Activated CD4-positive, alpha-beta T cell treated with anti-CD3 and anti-CD28 coated beads, Interleukin-2, amount 10 ng/mL, durations not matched to agents 7 days and 5 days (primary cell): ENCODE data around the gene WDFY2. TPM values are rescaled to one million over a fixed set of nuclear protein-coding genes. Genes with fewer than 3 reads are reported as not detected.
"Not testable (repeated sequence)": the region's sequence is repeated elsewhere in the genome, so short reads cannot be mapped to it uniquely, and the experiment has no call there.

Experiments used
- CTCF ChIA-PET: fragments of 350-600 bp; sonication (Branson Sonifier 250); formaldehyde crosslinking; loops from one replicate; lab custom pipeline; 2021; ENCODE audit warnings: antibody characterized with exemption; lab: Charles Lee
- POLR2A ChIA-PET: fragments of 350-600 bp; sonication (Branson Sonifier 250); formaldehyde crosslinking; loops from one replicate; lab custom pipeline; 2021; ENCODE audit warnings: antibody characterized with exemption; lab: Charles Lee
- DNase-seq: peaks from one replicate; pipeline ENCODE4 v3.0.0-alpha.2; 2020
- H3K27ac Mint-ChIP-seq: one replicate; pipeline ENCODE4 v1.8.0; 2021; ENCODE audit warnings: mild to moderate bottlenecking, moderate library complexity, mixed read lengths
- H3K27me3 Mint-ChIP-seq: one replicate; pipeline ENCODE4 v1.8.0; 2021; ENCODE audit warnings: mixed read lengths
- H3K36me3 Mint-ChIP-seq: one replicate; pipeline ENCODE4 v1.8.0; 2021; ENCODE audit warnings: low read depth, mixed read lengths
- H3K4me1 Mint-ChIP-seq: one replicate; pipeline ENCODE4 v1.8.0; 2021; ENCODE audit warnings: mixed read lengths
- H3K4me3 Mint-ChIP-seq: one replicate; pipeline ENCODE4 v1.8.0; 2021; ENCODE audit warnings: mild to moderate bottlenecking, moderate library complexity, mixed read lengths
- H3K9me3 Mint-ChIP-seq: one replicate; pipeline ENCODE4 v1.8.0; 2021; ENCODE audit warnings: mixed read lengths
- total RNA-seq, 2 experiments: library from RNA; stranded (reverse); gene quantifications; one replicate each; pipeline ENCODE4 v1.2.3, GENCODE V29; 2021

Gene WDFY2
- total RNA-seq, 2 experiments from 2014 or later: 10.9 to 12.6 TPM

DNA sequence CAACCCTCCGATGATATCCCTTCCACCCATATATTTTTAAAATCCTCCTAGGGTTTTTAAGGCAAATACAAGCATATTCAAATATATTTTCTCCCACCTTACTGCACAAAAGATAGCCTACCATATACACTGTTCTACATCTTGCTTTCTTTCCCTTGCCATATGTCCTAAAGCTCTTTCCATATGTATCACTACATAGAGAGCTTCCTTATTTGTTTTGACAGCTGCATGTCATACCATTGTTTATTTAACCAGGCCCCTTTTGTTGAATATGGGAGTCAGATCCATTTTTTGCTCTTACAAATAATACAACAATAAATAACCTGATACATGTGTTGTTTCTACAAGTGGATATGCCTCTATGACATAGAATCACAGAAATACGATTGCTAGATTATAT is 32.8 kb upstream of the WDFY2 start:
- Mint-ChIP-seq H3K36me3 (no peaks in the 10 kb centered on the region), H3K4me1 (no peaks in the 10 kb centered on the region), H3K4me3 (no peak overlapping the region), H3K27me3 (peaks cover 8% of the 10 kb centered on the region), H3K27ac (no peak overlapping the region), H3K9me3 (peaks cover 2% of the 10 kb centered on the region)
- ChIA-PET POLR2A (no interaction called here), CTCF (interaction anchor here (1.5 kb wide), 1 partner anchor 10 kb away, joined by 3 read pairs; no protein-coding TSS in a partner anchor)
- no peak for DNase-seq

DNA sequence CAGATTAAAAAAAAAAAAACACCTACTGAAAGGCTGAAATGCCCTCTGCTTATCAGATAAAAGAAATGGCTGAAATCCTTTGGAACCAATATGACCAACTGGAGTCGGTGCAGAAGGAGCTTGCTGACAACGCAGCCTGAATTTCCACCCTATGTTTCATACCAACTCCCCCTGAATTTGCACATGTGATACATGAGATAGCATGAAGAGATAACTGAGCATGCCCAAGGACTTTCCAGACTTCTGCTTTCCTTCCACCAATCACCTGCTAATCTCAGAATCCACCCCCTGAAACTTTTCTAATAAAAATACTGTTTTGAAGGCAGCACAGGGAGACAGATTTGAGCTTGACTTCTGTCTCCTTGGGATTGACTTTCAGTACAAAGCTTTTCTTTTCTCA is 32.2 kb upstream of the WDFY2 start:
- no peaks in the 10 kb centered on the region for H3K4me1 Mint-ChIP-seq
- POLR2A ChIA-PET: no interaction called here
- no peaks in the 10 kb centered on the region for H3K36me3 Mint-ChIP-seq
- no peak for DNase-seq
- H3K9me3 Mint-ChIP-seq: peaks cover 2% of the 10 kb centered on the region
- peaks cover 8% of the 10 kb centered on the region for H3K27me3 Mint-ChIP-seq
- no peak overlapping the region for H3K4me3 Mint-ChIP-seq
- H3K27ac Mint-ChIP-seq: no peak overlapping the region
- CTCF ChIA-PET: interaction anchor here (0.5 to 1.5 kb wide), 6 partner anchors 11 to 952 kb away, joined by 3 to 6 read pairs (median 3); no protein-coding TSS in a partner anchor

- Mint-ChIP-seq H3K9me3 (peaks cover 2% of the 10 kb centered on the region), H3K36me3 (no peaks in the 10 kb centered on the region), H3K27ac (no peak overlapping the region), H3K27me3 (peaks cover 8% of the 10 kb centered on the region), H3K4me1 (no peaks in the 10 kb centered on the region), H3K4me3 (no peak overlapping the region)
- POLR2A ChIA-PET: no interaction called here
- CTCF ChIA-PET: interaction anchor here (1.0 to 1.4 kb wide), 2 partner anchors 19 to 27 kb away, joined by 3 read pairs; no protein-coding TSS in a partner anchor
- no peak for DNase-seq
Measured at GRCh38 chr13:51553531-51553930, 30.7 kb upstream of the WDFY2 start.

DNA sequence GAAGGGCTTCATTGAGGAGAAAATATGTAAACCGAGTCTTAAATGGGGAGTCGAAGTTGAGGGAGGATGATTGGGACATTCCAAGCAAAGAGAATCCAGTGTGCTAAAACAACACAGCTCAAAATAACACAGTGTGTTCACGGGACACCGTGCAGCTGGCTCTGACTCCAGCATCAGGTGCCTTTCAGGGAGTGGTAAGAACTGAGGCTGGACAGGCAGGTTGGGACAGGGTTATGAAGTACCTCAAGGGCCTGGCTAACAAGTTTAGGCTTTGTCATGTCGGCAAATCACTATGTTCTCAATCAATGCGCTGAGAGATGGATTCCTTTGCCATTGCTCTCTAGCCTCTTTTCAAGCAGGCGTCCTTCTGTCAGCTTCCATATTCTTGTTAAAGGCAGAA is 27.5 kb upstream of the WDFY2 start:
- H3K4me1 Mint-ChIP-seq: peaks cover 16% of the 10 kb centered on the region
- peaks cover 6% of the 10 kb centered on the region for H3K27me3 Mint-ChIP-seq
- no peak overlapping the region for H3K27ac Mint-ChIP-seq
- POLR2A ChIA-PET: no interaction called here
- no peak for DNase-seq
- H3K36me3 Mint-ChIP-seq: no peaks in the 10 kb centered on the region
- H3K4me3 Mint-ChIP-seq: no peak overlapping the region
- CTCF ChIA-PET: no interaction called here
- H3K9me3 Mint-ChIP-seq: peaks cover 2% of the 10 kb centered on the region

DNA sequence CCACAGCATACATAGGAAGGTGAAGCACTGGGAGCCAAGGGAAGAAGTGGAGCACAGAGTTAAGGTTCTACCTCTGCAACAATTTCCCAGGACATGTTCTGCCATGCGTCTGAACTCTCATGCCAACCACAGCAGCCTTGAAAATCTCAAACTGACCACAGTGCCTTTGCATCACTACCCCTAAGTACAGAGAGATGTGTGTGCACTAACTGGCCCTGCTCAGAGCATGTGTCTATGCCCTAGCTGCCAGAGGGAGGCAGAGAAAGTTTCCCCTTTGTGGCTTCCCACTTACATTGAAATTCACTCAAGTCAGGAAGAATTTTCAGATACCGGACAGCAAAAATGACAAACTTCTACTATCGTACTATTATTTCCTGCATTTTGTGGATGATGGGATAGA is 26.8 kb upstream of the WDFY2 start:
- no peak overlapping the region for H3K4me3 Mint-ChIP-seq
- peaks cover 6% of the 10 kb centered on the region for H3K27me3 Mint-ChIP-seq
- H3K36me3 Mint-ChIP-seq: no peaks in the 10 kb centered on the region
- H3K4me1 Mint-ChIP-seq: peaks cover 23% of the 10 kb centered on the region
- ChIA-PET CTCF (no interaction called here), POLR2A (no interaction called here)
- H3K9me3 Mint-ChIP-seq: peaks cover 2% of the 10 kb centered on the region
- DNase-seq: no peak
- no peak overlapping the region for H3K27ac Mint-ChIP-seq

- no peak for DNase-seq
- Mint-ChIP-seq H3K4me1 (peaks cover 27% of the 10 kb centered on the region), H3K27me3 (peaks cover 6% of the 10 kb centered on the region), H3K9me3 (peaks cover 2% of the 10 kb centered on the region), H3K4me3 (no peak overlapping the region), H3K27ac (no peak overlapping the region), H3K36me3 (no peaks in the 10 kb centered on the region)
- ChIA-PET CTCF (no interaction called here), POLR2A (no interaction called here)
Measured at GRCh38 chr13:51557875-51558612, 26.2 kb upstream of the WDFY2 start.

GRCh38 chr13:51559946-51560735 is 24.1 kb upstream of the WDFY2 start:
- Mint-ChIP-seq H3K9me3 (peaks cover 2% of the 10 kb centered on the region), H3K27me3 (peaks cover 4% of the 10 kb centered on the region), H3K4me1 (peaks cover 27% of the 10 kb centered on the region), H3K27ac (no peak overlapping the region), H3K4me3 (no peak overlapping the region), H3K36me3 (no peaks in the 10 kb centered on the region)
- ChIA-PET POLR2A (no interaction called here), CTCF (no interaction called here)
- DNase-seq: no peak

GRCh38 chr13:51562011-51562671 is 22.1 kb upstream of the WDFY2 start:
- no peak for DNase-seq
- no peak overlapping the region for H3K27ac Mint-ChIP-seq
- peaks cover 2% of the 10 kb centered on the region for H3K9me3 Mint-ChIP-seq
- H3K27me3 Mint-ChIP-seq: no peaks in the 10 kb centered on the region
- no peak overlapping the region for H3K4me3 Mint-ChIP-seq
- H3K36me3 Mint-ChIP-seq: no peaks in the 10 kb centered on the region
- ChIA-PET POLR2A (no interaction called here), CTCF (interaction anchor here (0.9 kb wide), 1 partner anchor 258 kb away, joined by 3 read pairs; no protein-coding TSS in a partner anchor)
- H3K4me1 Mint-ChIP-seq: peaks cover 27% of the 10 kb centered on the region

DNA sequence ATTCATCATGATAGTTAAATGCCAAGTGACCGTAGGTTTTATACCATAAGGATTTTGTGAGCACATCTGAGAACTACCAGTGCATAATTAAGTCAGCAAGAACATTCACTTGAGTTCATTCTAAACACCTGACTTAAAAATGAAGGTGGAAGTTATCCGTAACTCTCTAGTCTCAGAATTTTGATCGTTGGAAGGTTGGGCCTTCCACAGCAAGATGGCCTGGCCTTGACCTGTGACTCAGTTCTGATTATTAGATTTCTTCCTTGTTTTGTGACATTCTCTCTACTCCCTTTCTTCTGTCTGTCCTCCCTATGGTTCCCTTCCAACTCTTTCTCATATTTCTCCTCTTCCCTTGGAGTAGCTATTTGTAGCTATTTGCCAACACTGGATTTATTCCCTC is 20.0 kb upstream of the WDFY2 start:
- DNase-seq: no peak
- Mint-ChIP-seq H3K27me3 (peaks cover 2% of the 10 kb centered on the region), H3K4me1 (peaks cover 27% of the 10 kb centered on the region), H3K9me3 (peaks cover 7% of the 10 kb centered on the region), H3K36me3 (no peaks in the 10 kb centered on the region), H3K27ac (no peak overlapping the region), H3K4me3 (no peak overlapping the region)
- POLR2A ChIA-PET: interaction anchor here (0.7 kb wide), 1 partner anchor 296 kb away, joined by 3 read pairs; no protein-coding TSS in a partner anchor
- CTCF ChIA-PET: interaction anchor here (1.2 kb wide), 1 partner anchor 19 kb away, joined by 4 read pairs; no protein-coding TSS in a partner anchor

GRCh38 chr13:51564671-51565070 is 19.6 kb upstream of the WDFY2 start:
- Mint-ChIP-seq H3K9me3 (peaks cover 7% of the 10 kb centered on the region), H3K27ac (no peak overlapping the region), H3K4me1 (peaks cover 26% of the 10 kb centered on the region), H3K36me3 (no peaks in the 10 kb centered on the region), H3K27me3 (peaks cover 4% of the 10 kb centered on the region), H3K4me3 (no peak overlapping the region)
- POLR2A ChIA-PET: no interaction called here
- CTCF ChIA-PET: interaction anchor here (1.2 kb wide), 1 partner anchor 19 kb away, joined by 4 read pairs; no protein-coding TSS in a partner anchor
- DNase-seq: no peak

DNA sequence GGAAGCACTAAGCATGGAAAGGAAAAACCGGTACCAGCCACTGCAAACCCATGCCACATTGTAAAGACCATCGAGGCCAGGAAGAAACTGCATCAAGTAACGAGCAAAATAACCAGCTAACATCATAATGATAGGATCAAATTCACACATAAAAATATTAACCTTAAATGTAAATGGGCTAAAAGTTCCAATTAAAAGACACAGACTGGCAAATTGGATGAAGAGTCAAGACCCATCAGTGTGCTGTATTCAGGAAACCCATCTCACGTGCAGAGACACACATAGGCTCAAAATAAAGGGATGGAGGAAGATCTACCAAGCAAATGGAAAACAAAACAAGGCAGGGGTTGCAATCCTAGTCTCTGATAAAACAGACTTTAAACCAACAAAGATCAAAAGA is 15.3 kb upstream of the WDFY2 start:
- CTCF ChIA-PET, H3K4me1 Mint-ChIP-seq, H3K36me3 Mint-ChIP-seq, H3K9me3 Mint-ChIP-seq, H3K27ac Mint-ChIP-seq, DNase-seq, H3K27me3 Mint-ChIP-seq, POLR2A ChIA-PET, H3K4me3 Mint-ChIP-seq: not testable (repeated sequence)

DNA sequence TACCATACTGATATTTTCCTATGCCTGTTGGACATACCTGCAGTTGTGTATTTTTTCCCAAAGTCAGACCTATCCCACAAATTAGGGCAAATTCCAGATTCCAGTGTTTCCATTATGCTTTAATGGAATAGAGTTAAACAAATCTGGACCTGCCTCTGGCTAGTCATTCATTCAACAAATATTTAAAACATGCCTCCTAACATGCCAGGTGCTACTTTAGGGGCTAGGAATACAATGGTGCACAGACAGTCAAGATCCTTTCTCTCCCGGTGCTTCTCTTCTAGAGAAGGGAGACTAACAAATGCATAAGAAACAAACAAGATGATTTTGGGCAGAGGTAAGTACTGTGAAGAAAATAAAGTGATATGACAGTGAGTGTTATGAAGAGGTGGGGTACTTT is 7.5 kb upstream of the WDFY2 start:
- H3K36me3 Mint-ChIP-seq: no peaks in the 10 kb centered on the region
- POLR2A ChIA-PET: no interaction called here

More for the DNA sequence above, 7.5 kb upstream of the WDFY2 start:
- Mint-ChIP-seq H3K9me3 (no peaks in the 10 kb centered on the region), H3K27ac (no peak overlapping the region), H3K4me3 (no peak overlapping the region), H3K27me3 (peaks cover 11% of the 10 kb centered on the region), H3K4me1 (no peaks in the 10 kb centered on the region)
- DNase-seq: no peak
- CTCF ChIA-PET: interaction anchor here (1.0 kb wide), 1 partner anchor 221 kb away, joined by 6 read pairs; no protein-coding TSS in a partner anchor
